A673 (cell line): ENCODE data around the gene SCAF1.

Experiments
- CTCF ChIP-seq: fragments of 300-800, 200-600 bp; sonication (generic); conservative IDR thresholded peaks from 2 replicates; pipeline ENCODE4 v1.5.1; 2017; ENCODE audit warnings: low read depth, mild to moderate bottlenecking, antibody characterized with exemption, low read length, moderate library complexity, mixed read lengths
- EZH2 ChIP-seq: fragments of 200-600 bp; sonication (generic); IDR thresholded peaks from 2 replicates; pipeline ENCODE4 v1.6.1; 2017; ENCODE audit warnings: borderline replicate concordance, low read depth, mild to moderate bottlenecking, mixed read lengths, antibody characterized with exemption, low read length; ENCODE audit not compliant: poor library complexity, severe bottlenecking

GRCh38 chr19:49656456-49657109 lies 14.6 kb downstream of the SCAF1 start:
- TF ChIP-seq CTCF, result no peak
- TF ChIP-seq EZH2, result no peak
